ENCODE data around the gene STAG3. TPM values are rescaled to one million over a fixed set of nuclear protein-coding genes. Genes with fewer than 3 reads are reported as not detected.
"Not testable (repeated sequence)": the region's sequence is repeated elsewhere in the genome, so short reads cannot be mapped to it uniquely, and the experiment has no call there.

STAG3 gene
- total and polyA plus RNA-seq, 2 donors (not counting 3 experiments of a cell fraction or from before 2014, with no cell fraction given), result 0.29 to 1.4 TPM

GRCh38 chr7:100128637-100128963, 49.1 kb upstream of the STAG3 start:
- Histone ChIP-seq H3K27me3 (ENCODE audit: control insufficient read depth in 2 of 2, insufficient read depth in 2 of 2, low read length in 2 of 2) (no peaks in the 10 kb centered on the region), H4K20me1 (replicated peaks; ENCODE audit: control insufficient read depth, extremely low read depth, insufficient read depth, low read length) (no peaks in the 10 kb centered on the region), H3K9me3 (replicated peaks; ENCODE audit: control insufficient read depth, insufficient read depth, low read length) (no peaks in the 10 kb centered on the region), H3K36me3 (ENCODE audit: control insufficient read depth in 2 of 2, extremely low read depth in 1 of 2, insufficient read depth in 2 of 2, low read length in 2 of 2) (peaks cover 0 to 2% of the 10 kb centered on the region in 2 experiments), H3K4me1 (ENCODE audit: control insufficient read depth, extremely low read depth, insufficient read depth, low read length) (peaks cover 11% of the 10 kb centered on the region), H3K79me2 (ENCODE audit: control insufficient read depth, insufficient read depth, low read length) (no peaks in the 10 kb centered on the region), H2AFZ (ENCODE audit: low read depth, low read length) (no peak overlapping the region), H3K4me3 (replicated peaks in 1 of 3; ENCODE audit: insufficient read depth in 1 of 3, low read depth in 1 of 3, low read length in 3 of 3) (no peak overlapping the region), H3K4me2 (ENCODE audit: insufficient read depth, low read length) (no peak overlapping the region), H3K9ac (replicated peaks; ENCODE audit: extremely low read depth, insufficient read depth, low read length) (no peak overlapping the region), H3K27ac (ENCODE audit: insufficient read depth, low read depth, low read length) (no peak overlapping the region), H3K9me1 (replicated peaks; ENCODE audit: control insufficient read depth, extremely low read depth, insufficient read depth, low read length) (no peaks in the 10 kb centered on the region)
- dilution Hi-C loops (cut with MboI; ENCODE audit: extremely low pct_ligation_motif_present, low sequenced_read_pairs), result no loop called here
- peak; percentile 46 for FAIRE-seq
- no TSS peak for BruUV-seq (replicated peaks)
- intact Hi-C loops (cut with micrococcal nuclease), result loop anchor here (5.0 kb wide), 1 partner anchor 136 kb away; no protein-coding TSS in a partner anchor
- DNase-seq (ENCODE audit: low read depth, low spot score), result no peak
- POLR2A ChIA-PET, result interaction anchor here (0.9 to 1.0 kb wide), 2 partner anchors 28 to 113 kb away, joined by 3 to 4 read pairs; partner anchors contain the start of genes AP4M1, MCM7 and ZKSCAN1
- CTCF ChIA-PET, result interaction anchor here (0.9 to 2.8 kb wide), 7 partner anchors 13 to 279 kb away, joined by 3 to 13 read pairs (median 4); partner anchors contain the start of genes AP4M1 and MCM7
- TF ChIP-seq JUN (IDR thresholded peaks at IDR 0.05; ENCODE audit: borderline replicate concordance, insufficient read depth, insufficient read length, low read depth) (no peak), MAX (IDR thresholded peaks at IDR 0.05; ENCODE audit: insufficient read depth, insufficient read length) (no peak), FOS (IDR thresholded peaks at IDR 0.05; ENCODE audit: borderline replicate concordance, insufficient read depth, low read length) (no peak), MYC (IDR thresholded peaks at IDR 0.05; ENCODE audit: low read depth, low read length) (no peak), EZH2 (IDR thresholded peaks at IDR 0.05; ENCODE audit: borderline replicate concordance, low read depth, low read length, severe bottlenecking) (no peak), POLR2A (IDR thresholded peaks at IDR 0.05; ENCODE audit: low read depth, low read length) (no peak), POLR2AphosphoS5 (IDR thresholded peaks at IDR 0.05; ENCODE audit: insufficient read depth, low read depth, low read length) (no peak), CTCF (IDR thresholded peaks at IDR 0.05; ENCODE audit: extremely low read depth in 1 of 2, insufficient read depth in 1 of 2, low read depth in 1 of 2, low read length in 2 of 2) (no peak), GATA2 (IDR thresholded peaks at IDR 0.05; ENCODE audit: insufficient read depth, insufficient read length, low read depth, low read length) (no peak)

GRCh38 chr7:100130220-100130607, 47.5 kb upstream of the STAG3 start:
- POLR2A ChIA-PET; H2AFZ ChIP-seq (ENCODE audit: low read depth, low read length); intact Hi-C loops (cut with micrococcal nuclease); BruUV-seq (replicated peaks); H3K9me1 ChIP-seq (replicated peaks; ENCODE audit: control insufficient read depth, extremely low read depth, insufficient read depth, low read length); H3K79me2 ChIP-seq (ENCODE audit: control insufficient read depth, insufficient read depth, low read length); H3K9me3 ChIP-seq (replicated peaks; ENCODE audit: control insufficient read depth, insufficient read depth, low read length); H3K27me3 ChIP-seq (ENCODE audit: control insufficient read depth in 2 of 2, insufficient read depth in 2 of 2, low read length in 2 of 2); dilution Hi-C loops (cut with MboI; ENCODE audit: extremely low pct_ligation_motif_present, low sequenced_read_pairs); H4K20me1 ChIP-seq (replicated peaks; ENCODE audit: control insufficient read depth, extremely low read depth, insufficient read depth, low read length); H3K27ac ChIP-seq (ENCODE audit: insufficient read depth, low read depth, low read length); H3K4me3 ChIP-seq (replicated peaks in 1 of 3; ENCODE audit: insufficient read depth in 1 of 3, low read depth in 1 of 3, low read length in 3 of 3); DNase-seq (ENCODE audit: low read depth, low spot score); H3K4me2 ChIP-seq (ENCODE audit: insufficient read depth, low read length); FAIRE-seq; H3K9ac ChIP-seq (replicated peaks; ENCODE audit: extremely low read depth, insufficient read depth, low read length); H3K36me3 ChIP-seq (ENCODE audit: control insufficient read depth in 2 of 2, extremely low read depth in 1 of 2, insufficient read depth in 2 of 2, low read length in 2 of 2): not testable (repeated sequence)
- CTCF ChIA-PET, result interaction anchor here (0.7 to 2.8 kb wide), 18 partner anchors 8 to 151 kb away, joined by 3 to 14 read pairs (median 5); partner anchors contain the start of genes AP4M1, GAL3ST4 and MCM7
- H3K4me1 ChIP-seq (ENCODE audit: control insufficient read depth, extremely low read depth, insufficient read depth, low read length), result peaks cover 11% of the 10 kb centered on the region

Data from endothelial cell of umbilical vein (primary cell).